GM21528 (cell line): ENCODE data around the gene HNRNPA1.
"Not testable (repeated sequence)": the region's sequence is repeated elsewhere in the genome, so short reads cannot be mapped to it uniquely, and the experiment has no call there.

ENCODE experiments used
- ATAC-seq: cut with Tn5 transposase; IDR thresholded peaks from one replicate; pipeline ENCODE4 v1.9.1; 2021; ENCODE audit warnings: mild to moderate bottlenecking, moderate library complexity; ENCODE audit not compliant: unreplicated experiment, low FRiP score

HNRNPA1 gene

GRCh38 chr12:54280468-54281260, at the start of gene HNRNPA1:
Gene HNRNPA1, plus strand, starts transcription at chr12:54280726. Its CDS starts 82 bp downstream, at chr12:54280808.
- peak; percentile 88 for ATAC-seq

- ATAC-seq, result not testable (repeated sequence)
These were observed 49.3 kb upstream of the HNRNPA1 start for GRCh38 chr12:54231269-54231668.

- ATAC-seq, result no peak
These were observed 47.7 kb upstream of the HNRNPA1 start for GRCh38 chr12:54232790-54233189.

GRCh38 chr12:54238531-54238930, 42.0 kb upstream of the HNRNPA1 start:
- ATAC-seq, result no peak

GRCh38 chr12:54239620-54240019, 40.9 kb upstream of the HNRNPA1 start:
- no peak for ATAC-seq

- ATAC-seq, result no peak
These were observed 40.4 kb upstream of the HNRNPA1 start for GRCh38 chr12:54240129-54240528.

GRCh38 chr12:54240971-54241588, 39.4 kb upstream of the HNRNPA1 start:
- no peak for ATAC-seq

GRCh38 chr12:54246011-54246641, 34.4 kb upstream of the HNRNPA1 start:
- ATAC-seq, result no peak

GRCh38 chr12:54249489-54249888, 31.0 kb upstream of the HNRNPA1 start:
- ATAC-seq, result no peak

- ATAC-seq, result no peak
These were observed 28.8 kb upstream of the HNRNPA1 start for GRCh38 chr12:54251667-54252284.

- ATAC-seq, result no peak
These were observed 27.3 kb upstream of the HNRNPA1 start for GRCh38 chr12:54253240-54253639.

- no peak for ATAC-seq
These were observed 23.2 kb upstream of the HNRNPA1 start for GRCh38 chr12:54257332-54257731.

- no peak for ATAC-seq
These were observed 22.3 kb upstream of the HNRNPA1 start for GRCh38 chr12:54258201-54258681.

GRCh38 chr12:54259194-54260011, 21.1 kb upstream of the HNRNPA1 start:
- ATAC-seq, result no peak

GRCh38 chr12:54261815-54262402, 18.6 kb upstream of the HNRNPA1 start:
- ATAC-seq, result no peak

GRCh38 chr12:54262403-54262925, 18.1 kb upstream of the HNRNPA1 start:
- ATAC-seq, result no peak

- ATAC-seq, result no peak
These were observed 15.1 kb upstream of the HNRNPA1 start for GRCh38 chr12:54265364-54265812.

GRCh38 chr12:54266852-54267251, 13.7 kb upstream of the HNRNPA1 start:
- no peak for ATAC-seq

GRCh38 chr12:54270345-54270744, 10.2 kb upstream of the HNRNPA1 start:
- no peak for ATAC-seq
